ENCODE measurements around the gene ARPC4. TPM values are rescaled to one million over a fixed set of nuclear protein-coding genes. Genes with fewer than 3 reads are reported as not detected.
A peak's percentile ranks its signal among the peaks of the same experiment; 100 is the strongest.

ARPC4 gene
- total and polyA plus RNA-seq, 9 donors = 74.9 to 107 (median 88.2) TPM

DNA sequence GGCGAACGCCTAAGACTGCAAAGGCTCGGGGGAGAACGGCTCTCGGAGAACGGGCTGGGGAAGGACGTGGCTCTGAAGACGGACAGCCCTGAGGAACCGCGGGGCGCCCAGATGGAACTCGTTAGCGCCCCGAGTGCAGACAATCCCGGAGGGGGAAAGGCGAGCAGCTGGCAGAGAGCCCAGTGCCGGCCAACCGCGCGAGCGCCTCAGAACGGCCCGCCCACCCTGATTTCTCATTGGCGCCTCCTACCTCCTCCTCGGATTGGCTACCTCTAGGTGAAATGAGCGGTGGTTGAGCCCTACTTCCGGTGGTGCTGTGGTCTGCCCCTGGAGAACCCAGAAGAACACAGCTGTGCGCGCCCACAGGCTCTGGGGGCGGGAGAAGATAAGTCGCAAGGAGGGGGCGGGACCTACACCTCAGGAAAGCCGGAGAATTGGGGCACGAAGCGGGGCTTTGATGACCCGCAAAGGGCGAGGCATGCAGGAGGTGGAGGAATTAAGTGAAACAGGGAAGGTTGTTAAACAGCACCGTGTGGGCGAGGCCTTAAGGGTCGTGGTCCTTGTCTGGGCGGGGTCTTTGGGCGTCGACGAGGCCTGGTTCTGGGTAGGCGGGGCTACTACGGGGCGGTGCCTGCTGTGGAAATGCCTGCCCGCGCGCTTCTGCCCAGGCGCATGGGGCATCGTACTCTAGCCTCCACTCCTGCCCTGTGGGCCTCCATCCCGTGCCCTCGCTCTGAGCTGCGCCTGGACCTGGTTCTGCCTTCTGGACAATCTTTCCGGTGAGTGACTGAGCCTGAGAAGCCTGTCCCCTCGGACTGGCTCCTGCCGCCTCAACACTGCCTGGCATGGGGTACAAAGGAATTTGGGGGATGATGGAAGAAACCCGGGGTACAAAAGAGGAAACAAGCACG is 43.0 kb upstream of the ARPC4 start, which contains the start of gene OGG1:
Gene OGG1 (plus strand): TSS at position 308 of the 911 bp plus-strand sequence. CDS start 335 bp downstream, at position 643.
- H3K36me3 ChIP-seq (ENCODE audit: control insufficient read depth, insufficient read depth, low read length) = peaks cover 67% of the 10 kb centered on the region
- H3K9me3 ChIP-seq (replicated peaks; ENCODE audit: control insufficient read depth, low read depth, low read length) = no peaks in the 10 kb centered on the region
- peak; percentile 99 for DNase-seq
- H3K4me3 ChIP-seq (ENCODE audit: low read length) = peak within 1 kb of the TSS; percentile 75
- peaks cover 23% of the 10 kb centered on the region for H3K4me1 ChIP-seq (ENCODE audit: control insufficient read depth, insufficient read depth, low read length)
- H3K27me3 ChIP-seq (ENCODE audit: control insufficient read depth, insufficient read depth, low read length) = no peaks in the 10 kb centered on the region
- under 1% methylated on average over 55 of the region's 60 CpGs for WGBS (ENCODE audit: insufficient coverage)
- peak within 1 kb of the TSS; percentile 98 for H3K27ac ChIP-seq (ENCODE audit: low read length)

DNA sequence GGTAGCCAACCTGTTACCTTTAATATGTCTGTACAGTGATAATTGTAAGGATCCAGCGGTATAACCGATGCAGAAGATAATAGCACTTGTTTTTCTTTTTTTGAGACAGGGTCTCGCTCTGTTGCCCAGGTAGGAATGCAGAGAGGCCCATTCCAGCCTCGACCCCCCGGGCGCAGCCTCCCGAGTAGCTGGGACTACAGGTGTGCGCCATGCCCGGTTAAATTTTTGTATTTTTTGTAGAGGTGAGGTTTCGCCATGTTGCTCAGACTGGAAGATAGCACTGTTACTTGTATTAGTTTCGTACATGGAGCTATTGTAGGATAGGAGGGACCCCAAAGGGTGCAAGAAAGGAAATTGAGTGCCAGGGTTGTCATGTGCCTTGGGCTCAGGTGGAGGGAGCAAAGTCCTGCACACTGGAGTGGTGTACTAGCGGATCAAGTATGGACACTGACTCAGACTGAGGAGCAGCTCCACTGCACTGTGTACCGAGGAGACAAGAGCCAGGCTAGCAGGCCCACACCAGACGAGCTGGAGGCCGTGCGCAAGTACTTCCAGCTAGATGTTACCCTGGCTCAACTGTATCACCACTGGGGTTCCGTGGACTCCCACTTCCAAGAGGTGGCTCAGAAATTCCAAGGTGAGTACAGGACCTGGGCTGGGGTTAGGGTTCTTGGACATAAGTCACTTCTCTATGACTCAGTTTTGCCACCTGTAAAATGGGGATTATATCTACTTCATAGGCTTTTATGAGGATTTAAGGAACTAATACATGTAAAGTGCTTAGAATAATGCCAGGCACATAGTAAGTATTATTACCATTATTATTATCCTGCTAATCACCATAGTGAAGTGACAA is 42.1 kb upstream of the ARPC4 start:
- Histone ChIP-seq H3K36me3 (ENCODE audit: control insufficient read depth, insufficient read depth, low read length) (peaks cover 63% of the 10 kb centered on the region), H3K4me1 (ENCODE audit: control insufficient read depth, insufficient read depth, low read length) (peaks cover 23% of the 10 kb centered on the region), H3K27me3 (ENCODE audit: control insufficient read depth, insufficient read depth, low read length) (no peaks in the 10 kb centered on the region), H3K4me3 (ENCODE audit: low read length) (peak overlapping the region; percentile 75), H3K27ac (ENCODE audit: low read length) (peak overlapping the region; percentile 98), H3K9me3 (replicated peaks; ENCODE audit: control insufficient read depth, low read depth, low read length) (no peaks in the 10 kb centered on the region)
- 42% methylated on average over 15 of the region's 17 CpGs for WGBS (ENCODE audit: insufficient coverage)
- no peak for DNase-seq

DNA sequence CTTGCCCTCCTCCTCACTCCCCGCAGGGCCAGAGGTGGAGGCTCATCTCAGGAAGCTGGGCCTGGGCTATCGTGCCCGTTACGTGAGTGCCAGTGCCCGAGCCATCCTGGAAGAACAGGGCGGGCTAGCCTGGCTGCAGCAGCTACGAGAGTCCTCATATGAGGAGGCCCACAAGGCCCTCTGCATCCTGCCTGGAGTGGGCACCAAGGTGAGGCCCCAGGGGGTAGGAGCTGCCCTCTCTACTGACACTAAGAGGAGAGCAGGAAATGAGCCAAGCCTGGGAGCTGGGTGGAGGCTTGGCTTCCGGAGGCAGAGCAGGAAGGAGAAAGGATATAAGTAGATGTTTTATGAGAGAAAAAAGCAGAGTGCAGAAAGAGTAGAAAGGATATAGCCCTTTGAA is 38.2 kb upstream of the ARPC4 start:
- 78% methylated on average over 7 of the region's 8 CpGs for WGBS (ENCODE audit: insufficient coverage)
- Histone ChIP-seq H3K4me1 (ENCODE audit: control insufficient read depth, insufficient read depth, low read length) (peaks cover 16% of the 10 kb centered on the region), H3K9me3 (replicated peaks; ENCODE audit: control insufficient read depth, low read depth, low read length) (no peaks in the 10 kb centered on the region), H3K36me3 (ENCODE audit: control insufficient read depth, insufficient read depth, low read length) (peaks cover 72% of the 10 kb centered on the region), H3K27me3 (ENCODE audit: control insufficient read depth, insufficient read depth, low read length) (no peaks in the 10 kb centered on the region), H3K4me3 (ENCODE audit: low read length) (no peak overlapping the region), H3K27ac (ENCODE audit: low read length) (no peak overlapping the region)
- no peak for DNase-seq

DNA sequence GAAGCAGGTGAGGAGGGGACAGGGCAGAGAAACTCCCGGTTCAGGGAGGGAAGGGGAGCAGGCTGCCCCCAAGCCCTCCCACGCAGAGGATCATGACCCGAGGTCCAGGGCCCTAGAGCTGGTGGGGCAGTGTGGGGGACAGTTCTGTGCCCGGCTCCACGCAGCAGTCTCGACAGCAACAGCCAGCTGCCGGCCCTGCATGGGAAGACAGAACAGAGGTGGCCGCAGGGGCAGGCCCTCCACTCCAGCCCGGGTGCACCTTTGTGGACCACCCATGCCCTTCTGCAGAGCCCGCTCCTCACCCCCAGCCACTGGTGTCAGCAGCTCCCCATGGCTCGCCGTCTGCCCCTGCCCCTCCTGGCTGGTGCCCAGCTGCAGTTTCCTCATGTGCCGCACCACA is 35.5 kb upstream of the ARPC4 start:
- no peak for DNase-seq
- Histone ChIP-seq H3K4me1 (ENCODE audit: control insufficient read depth, insufficient read depth, low read length) (peaks cover 2% of the 10 kb centered on the region), H3K9me3 (replicated peaks; ENCODE audit: control insufficient read depth, low read depth, low read length) (no peaks in the 10 kb centered on the region), H3K27me3 (ENCODE audit: control insufficient read depth, insufficient read depth, low read length) (no peaks in the 10 kb centered on the region), H3K36me3 (ENCODE audit: control insufficient read depth, insufficient read depth, low read length) (peaks cover 76% of the 10 kb centered on the region), H3K4me3 (ENCODE audit: low read length) (no peak overlapping the region), H3K27ac (ENCODE audit: low read length) (no peak overlapping the region)
- 80% methylated on average over 10 of the region's 13 CpGs for WGBS (ENCODE audit: insufficient coverage)

DNA sequence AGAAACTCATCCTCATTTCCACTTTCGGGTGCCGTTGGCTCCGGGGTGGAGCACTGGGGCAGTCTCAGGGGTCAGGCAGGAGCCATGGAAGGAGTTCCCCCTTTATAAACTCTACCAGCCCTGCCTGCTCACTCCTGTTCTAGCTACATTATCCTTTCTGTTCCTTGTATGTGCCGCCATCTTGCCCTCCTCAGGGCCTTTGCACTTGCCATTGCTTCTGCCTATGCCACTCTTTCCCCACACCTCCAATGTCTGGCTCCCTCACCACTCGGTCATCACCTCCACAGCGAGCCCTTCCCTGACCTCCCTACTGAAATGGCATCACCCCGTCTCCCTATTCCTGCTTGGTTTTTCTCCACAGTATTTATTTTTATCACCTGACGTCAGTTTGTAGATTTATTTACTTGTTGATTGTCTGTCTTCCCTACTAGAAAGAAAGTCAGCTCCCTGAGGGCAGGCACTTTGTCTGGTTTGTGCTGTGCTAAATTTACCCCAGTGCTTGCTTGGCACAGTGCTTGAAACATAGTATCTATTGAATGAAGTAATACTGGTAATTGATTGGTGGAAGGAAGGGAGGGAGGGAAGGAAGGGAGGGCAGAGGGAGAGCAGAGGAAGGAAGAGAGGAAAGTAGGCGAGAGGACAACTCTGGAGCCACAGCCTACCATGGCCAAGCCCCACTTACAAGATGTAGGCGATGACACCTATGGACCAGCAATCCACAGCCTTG is 31.9 kb upstream of the ARPC4 start:
- no peak overlapping the region for H3K27ac ChIP-seq (ENCODE audit: low read length)
- DNase-seq = no peak
- H3K27me3 ChIP-seq (ENCODE audit: control insufficient read depth, insufficient read depth, low read length) = no peaks in the 10 kb centered on the region
- no peaks in the 10 kb centered on the region for H3K9me3 ChIP-seq (replicated peaks; ENCODE audit: control insufficient read depth, low read depth, low read length)
- H3K4me3 ChIP-seq (ENCODE audit: low read length) = no peak overlapping the region
- H3K4me1 ChIP-seq (ENCODE audit: control insufficient read depth, insufficient read depth, low read length) = no peaks in the 10 kb centered on the region
- WGBS (ENCODE audit: insufficient coverage) = 93% methylated on average over 6 of the region's 10 CpGs
- peaks cover 75% of the 10 kb centered on the region for H3K36me3 ChIP-seq (ENCODE audit: control insufficient read depth, insufficient read depth, low read length)

DNA sequence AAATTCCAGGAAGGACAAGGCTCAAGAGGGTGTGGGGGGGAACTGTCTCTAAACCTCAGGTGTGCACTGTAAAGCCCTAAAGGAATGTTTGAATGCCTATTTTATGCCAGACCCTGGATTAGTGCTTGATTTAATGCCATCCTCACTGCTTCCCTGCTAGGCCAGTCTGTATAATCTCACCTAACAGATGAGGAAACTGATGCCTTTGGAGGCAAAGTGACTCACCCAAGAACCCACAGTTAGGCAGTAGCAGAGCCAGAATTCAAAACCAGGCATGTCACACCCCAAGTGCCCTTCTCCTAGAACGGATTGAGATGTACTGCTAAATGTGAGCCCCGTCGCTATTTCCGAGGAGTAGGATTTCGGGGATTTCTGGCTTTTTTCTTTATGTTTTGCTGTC is 31.0 kb upstream of the ARPC4 start:
- H3K4me3 ChIP-seq (ENCODE audit: low read length) = no peak overlapping the region
- H3K4me1 ChIP-seq (ENCODE audit: control insufficient read depth, insufficient read depth, low read length) = peaks cover 2% of the 10 kb centered on the region
- DNase-seq = no peak
- H3K9me3 ChIP-seq (replicated peaks; ENCODE audit: control insufficient read depth, low read depth, low read length) = no peaks in the 10 kb centered on the region
- no peaks in the 10 kb centered on the region for H3K27me3 ChIP-seq (ENCODE audit: control insufficient read depth, insufficient read depth, low read length)
- no CpG with 5 or more reads among the region's 5 CpGs for WGBS (ENCODE audit: insufficient coverage)
- peaks cover 66% of the 10 kb centered on the region for H3K36me3 ChIP-seq (ENCODE audit: control insufficient read depth, insufficient read depth, low read length)
- H3K27ac ChIP-seq (ENCODE audit: low read length) = no peak overlapping the region

DNA sequence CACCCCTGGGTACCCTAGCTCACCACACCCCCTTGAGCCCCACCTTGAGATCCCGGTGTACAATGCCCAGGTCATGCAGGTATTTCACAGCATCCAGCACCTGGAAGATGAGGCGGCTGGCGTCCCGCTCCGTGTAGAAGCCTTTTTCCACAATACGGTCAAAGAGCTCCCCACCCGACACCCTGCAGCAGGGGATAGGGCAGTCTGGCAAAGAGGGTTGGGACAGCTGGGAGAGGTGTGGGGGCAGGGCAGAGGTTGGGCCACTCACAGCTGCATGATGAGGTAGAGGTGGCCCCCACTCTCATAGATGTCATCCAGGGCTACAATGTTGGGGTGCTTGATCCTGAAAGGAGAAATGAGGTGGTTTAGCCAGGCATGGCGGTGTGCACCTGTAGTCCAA is 30.0 kb upstream of the ARPC4 start:
- Histone ChIP-seq H3K4me3 (ENCODE audit: low read length) (no peak overlapping the region), H3K9me3 (replicated peaks; ENCODE audit: control insufficient read depth, low read depth, low read length) (no peaks in the 10 kb centered on the region), H3K36me3 (ENCODE audit: control insufficient read depth, insufficient read depth, low read length) (peaks cover 62% of the 10 kb centered on the region), H3K27ac (ENCODE audit: low read length) (no peak overlapping the region), H3K27me3 (ENCODE audit: control insufficient read depth, insufficient read depth, low read length) (no peaks in the 10 kb centered on the region), H3K4me1 (ENCODE audit: control insufficient read depth, insufficient read depth, low read length) (peaks cover 9% of the 10 kb centered on the region)
- DNase-seq = no peak
- 93% methylated on average over 3 of the region's 8 CpGs for WGBS (ENCODE audit: insufficient coverage)

DNA sequence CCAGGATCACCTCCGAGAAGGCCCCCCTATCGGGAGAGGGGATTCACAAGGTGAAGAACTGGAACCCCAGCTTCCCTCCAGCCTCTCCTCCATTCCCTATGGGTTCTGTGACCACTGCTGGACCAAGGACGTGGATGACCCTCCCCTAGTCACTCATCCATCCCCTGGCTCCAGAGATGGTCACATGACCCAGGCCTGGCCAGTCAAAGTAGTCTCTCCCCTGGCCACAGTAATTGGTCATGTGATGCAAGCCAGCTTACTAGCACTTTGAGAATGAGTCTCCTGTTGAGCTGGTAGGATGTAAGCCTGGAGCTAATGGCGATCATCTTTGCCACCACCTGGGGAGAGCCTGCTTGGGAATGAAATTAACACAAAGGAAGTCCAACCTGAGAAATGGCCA is 27.0 kb upstream of the ARPC4 start:
- Histone ChIP-seq H3K4me3 (ENCODE audit: low read length) (no peak overlapping the region), H3K4me1 (ENCODE audit: control insufficient read depth, insufficient read depth, low read length) (peaks cover 33% of the 10 kb centered on the region), H3K9me3 (replicated peaks; ENCODE audit: control insufficient read depth, low read depth, low read length) (no peaks in the 10 kb centered on the region), H3K27ac (ENCODE audit: low read length) (no peak overlapping the region), H3K27me3 (ENCODE audit: control insufficient read depth, insufficient read depth, low read length) (no peaks in the 10 kb centered on the region), H3K36me3 (ENCODE audit: control insufficient read depth, insufficient read depth, low read length) (peaks cover 37% of the 10 kb centered on the region)
- 71% methylated on average over 4 of the region's 4 CpGs for WGBS (ENCODE audit: insufficient coverage)
- DNase-seq = no peak

DNA sequence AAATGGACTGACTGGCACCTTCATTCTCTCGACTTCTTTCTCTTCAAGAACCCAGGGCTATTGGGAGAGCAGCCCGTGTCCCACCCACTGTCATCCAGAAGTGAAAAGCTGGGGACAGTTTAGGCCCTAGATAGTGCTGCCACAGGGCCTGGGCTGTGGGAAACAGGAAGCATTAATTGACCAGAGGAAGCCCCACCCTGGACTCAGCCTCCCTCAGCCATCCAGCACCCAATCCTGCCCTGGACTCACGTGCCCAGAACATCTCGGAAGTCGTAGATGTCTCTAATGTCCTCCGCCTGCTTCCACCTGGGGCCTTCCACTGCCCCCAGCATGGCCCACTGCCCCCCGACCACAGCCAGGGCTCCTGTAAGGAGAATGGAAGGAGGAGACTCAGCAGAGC is 25.5 kb upstream of the ARPC4 start:
- peaks cover 33% of the 10 kb centered on the region for H3K4me1 ChIP-seq (ENCODE audit: control insufficient read depth, insufficient read depth, low read length)

More for the DNA sequence above, 25.5 kb upstream of the ARPC4 start:
- Histone ChIP-seq H3K27me3 (ENCODE audit: control insufficient read depth, insufficient read depth, low read length) (no peaks in the 10 kb centered on the region), H3K9me3 (replicated peaks; ENCODE audit: control insufficient read depth, low read depth, low read length) (no peaks in the 10 kb centered on the region), H3K4me3 (ENCODE audit: low read length) (no peak overlapping the region), H3K27ac (ENCODE audit: low read length) (no peak overlapping the region), H3K36me3 (ENCODE audit: control insufficient read depth, insufficient read depth, low read length) (peaks cover 28% of the 10 kb centered on the region)
- no peak for DNase-seq
- WGBS (ENCODE audit: insufficient coverage) = 42% methylated on average over 5 of the region's 7 CpGs

Data from muscle of leg (tissue), 11 donors.